Neutrophil (primary cell): ENCODE measurements around the gene RGS3.

Experiments used
- H3K27ac ChIP-seq: fragments of 200-600 bp; sonication (generic); 2 replicates; pipeline ENCODE4 v1.5.1; 2016; ENCODE audit warnings: mild to moderate bottlenecking, moderate library complexity
- H3K27me3 ChIP-seq: fragments of 200-600 bp; sonication (generic); 2 replicates; pipeline ENCODE4 v1.6.0; 2016; ENCODE audit warnings: mild to moderate bottlenecking
- H3K36me3 ChIP-seq: fragments of 200-600 bp; sonication (generic); 2 replicates; pipeline ENCODE4 v1.5.1; 2017
- H3K4me1 ChIP-seq, 2 experiments: fragments of 200-600 bp in 1 of 2; sonication (generic) in 1 of 2; 1 replicate in 1 of 2; 2 replicates in 1 of 2; pipeline versions ENCODE4 v1.5.1 to v1.6.1; 2013 to 2016; ENCODE audit warnings: low read depth in 1 of 2, low read length in 1 of 2, mild to moderate bottlenecking in 1 of 2, moderate library complexity in 1 of 2; ENCODE audit not compliant: control insufficient read depth in 1 of 2, insufficient read depth in 1 of 2
- H3K4me3 ChIP-seq, 2 experiments: fragments of 200-600 bp in 1 of 2; sonication (generic) in 1 of 2; 1 replicate in 1 of 2; 2 replicates in 1 of 2; pipeline ENCODE4 v1.5.1; 2013 to 2016; ENCODE audit warnings: low read depth in 1 of 2, low read length in 1 of 2, mild to moderate bottlenecking in 1 of 2, moderate library complexity in 1 of 2
- H3K9me3 ChIP-seq: fragments of 200-600 bp; sonication (generic); 2 replicates; pipeline ENCODE4 v1.5.1; 2016
- CTCF ChIP-seq: fragments of 200-600 bp; sonication (generic); IDR thresholded peaks from 2 replicates; pipeline ENCODE4 v1.5.1; 2016; ENCODE audit warnings: antibody characterized with exemption

Gene RGS3

GRCh38 chr9:113597390-113598241, 134.1 kb downstream of the RGS3 start:
- H3K27ac ChIP-seq, result no peak overlapping the region
- no peaks in the 10 kb centered on the region for H3K4me1 ChIP-seq
- H3K36me3 ChIP-seq, result peaks cover 68% of the 10 kb centered on the region
- no peak for TF ChIP-seq CTCF
- no peak overlapping the region for H3K4me3 ChIP-seq
- H3K27me3 ChIP-seq, result no peaks in the 10 kb centered on the region
- H3K9me3 ChIP-seq, result no peaks in the 10 kb centered on the region

GRCh38 chr9:113598451-113598850, 134.9 kb downstream of the RGS3 start:
- Histone ChIP-seq H3K36me3 (peaks cover 60% of the 10 kb centered on the region), H3K27me3 (no peaks in the 10 kb centered on the region), H3K27ac (no peak overlapping the region), H3K9me3 (no peaks in the 10 kb centered on the region), H3K4me1 (no peaks in the 10 kb centered on the region), H3K4me3 (no peak overlapping the region)
- no peak for TF ChIP-seq CTCF

- H3K27ac ChIP-seq, result no peak overlapping the region
- H3K27me3 ChIP-seq, result no peaks in the 10 kb centered on the region
- TF ChIP-seq CTCF, result no peak
- no peaks in the 10 kb centered on the region for H3K4me1 ChIP-seq
- H3K4me3 ChIP-seq, result no peak overlapping the region
- no peaks in the 10 kb centered on the region for H3K9me3 ChIP-seq
- H3K36me3 ChIP-seq, result peaks cover 55% of the 10 kb centered on the region
These were observed 135.4 kb downstream of the RGS3 start for GRCh38 chr9:113598883-113599282.

GRCh38 chr9:113599646-113600022, 136.1 kb downstream of the RGS3 start:
- no peak overlapping the region for H3K4me3 ChIP-seq
- H3K36me3 ChIP-seq, result peaks cover 48% of the 10 kb centered on the region
- TF ChIP-seq CTCF, result no peak
- H3K9me3 ChIP-seq, result no peaks in the 10 kb centered on the region
- H3K4me1 ChIP-seq, result no peaks in the 10 kb centered on the region
- no peaks in the 10 kb centered on the region for H3K27me3 ChIP-seq
- no peak overlapping the region for H3K27ac ChIP-seq

- no peak for TF ChIP-seq CTCF
- no peaks in the 10 kb centered on the region for H3K4me1 ChIP-seq
- peaks cover 42% of the 10 kb centered on the region for H3K36me3 ChIP-seq
- H3K27me3 ChIP-seq, result no peaks in the 10 kb centered on the region
- no peak overlapping the region for H3K27ac ChIP-seq
- no peaks in the 10 kb centered on the region for H3K9me3 ChIP-seq
- H3K4me3 ChIP-seq, result no peak overlapping the region
These were observed 136.7 kb downstream of the RGS3 start for GRCh38 chr9:113600023-113600823.
